ENCODE measurements around the gene SYT7.
"Not testable (repeated sequence)": the region's sequence is repeated elsewhere in the genome, so short reads cannot be mapped to it uniquely, and the experiment has no call there.

GRCh38 chr11:61479360-61480058, 101.4 kb downstream of the SYT7 start:
- TF ChIP-seq FOSL2 (IDR thresholded peaks at IDR 0.05); FOSL2 (CRISPR knock-in tag; IDR thresholded peaks at IDR 0.05); RCOR1 (IDR thresholded peaks at IDR 0.05; ENCODE audit: low read depth, low read length): not testable (repeated sequence)
